HepG2 (cell line): ENCODE results near the gene DNAJA3. TPM values are rescaled to one million over a fixed set of nuclear protein-coding genes. Genes with fewer than 3 reads are reported as not detected.

Experiments
- ATAD3A ChIP-seq: sonication (generic); formaldehyde crosslinking; IDR thresholded peaks from 2 replicates; pipeline ENCODE4 v1.4.0; 2020; ENCODE audit warnings: missing genetic modification reagents
- CCAR2 ChIP-seq: fragments of 200-400 bp; formaldehyde crosslinking; optimal IDR thresholded peaks from 2 replicates; pipeline ENCODE3; 2018; ENCODE audit warnings: low read depth, mild to moderate bottlenecking, low read length, moderate library complexity
- HINFP ChIP-seq: sonication (generic); formaldehyde crosslinking; IDR thresholded peaks from 2 replicates; pipeline ENCODE4 v1.4.0; 2020; ENCODE audit warnings: low read depth, mild to moderate bottlenecking, missing genetic modification reagents
- KAT8 ChIP-seq: IDR thresholded peaks from 2 replicates; pipeline ENCODE4 v1.6.1; 2016; ENCODE audit warnings: missing genetic modification reagents, missing compliant biosample characterization
- NFYC ChIP-seq: IDR thresholded peaks from 2 replicates; pipeline ENCODE4 v1.6.1; 2016; ENCODE audit warnings: missing genetic modification reagents, missing compliant biosample characterization
- SMAD1 ChIP-seq: sonication (generic); formaldehyde crosslinking; IDR thresholded peaks from 2 replicates; pipeline ENCODE4 v1.4.0; 2020; ENCODE audit warnings: missing genetic modification reagents, low read depth, mild to moderate bottlenecking, borderline replicate concordance
- SP140L ChIP-seq: sonication (generic); formaldehyde crosslinking; IDR thresholded peaks from 2 replicates; pipeline ENCODE4 v1.4.0; 2020; ENCODE audit warnings: missing genetic modification reagents, borderline replicate concordance
- THYN1 ChIP-seq: sonication (generic); formaldehyde crosslinking; IDR thresholded peaks from 2 replicates; pipeline ENCODE4 v1.8.1; 2023; ENCODE audit warnings: low read depth, mild to moderate bottlenecking, moderate library complexity, missing genetic modification reagents, borderline replicate concordance
- ZBTB38 ChIP-seq: sonication (generic); formaldehyde crosslinking; IDR thresholded peaks from 2 replicates; pipeline ENCODE4 v1.5.1; 2020; ENCODE audit warnings: mild to moderate bottlenecking, missing genetic modification reagents
- ZNF256 ChIP-seq: sonication (generic); formaldehyde crosslinking; conservative IDR thresholded peaks from 2 replicates; pipeline ENCODE4 v1.4.0; 2020; ENCODE audit warnings: missing genetic modification reagents
- ZNF550 ChIP-seq: sonication (generic); formaldehyde crosslinking; IDR thresholded peaks from 2 replicates; pipeline ENCODE4 v1.4.0; 2020; ENCODE audit warnings: mild to moderate bottlenecking, missing genetic modification reagents, borderline replicate concordance
- polyA plus RNA-seq, 8 experiments: library from polyadenylated mRNA; depleted of rRNA in 3 of 8; stranded (reverse) in 7 of 8; unstranded in 1 of 8; fragments of >200 nt; fragmentation: Illumina TruSeq in 4 of 8; extraction: Trizol in 4 of 8; gene quantifications; 2 replicates each; pipeline versions ENCODE4 v1.2.1 to v1.2.3, GENCODE V29; 2011 to 2016; ENCODE audit warnings: low read depth in 4 of 8, missing spikeins in 1 of 8, mixed read lengths in 1 of 8; ENCODE audit not compliant: insufficient read depth in 1 of 8
- total RNA-seq, 5 experiments: library from RNA; depleted of rRNA; stranded (reverse); fragments of >200 nt; fragmentation: Illumina TruSeq; extraction: Trizol; gene quantifications; 2 replicates each; pipeline ENCODE4 v1.2.3, GENCODE V29; 2016; ENCODE audit warnings: low read depth in 1 of 5

Gene DNAJA3
- total and polyA plus RNA-seq, 2 of the 13 experiments (the other 11 are each of a cell fraction or from before 2014, with no cell fraction given) = 77.0 to 83.3 TPM

- TF ChIP-seq CCAR2 = no peak
- no peak for TF ChIP-seq NFYC
- 0 out of 2 replicates have a peak, but pooled peaks have one; percentile 40 for TF ChIP-seq SP140L (CRISPR knock-in tag)
- TF ChIP-seq ZNF550 (CRISPR knock-in tag) = no peak; the same call in 1 of the 2 replicates
- peak; percentile 56; the same call in 1 of the 2 replicates for TF ChIP-seq ZBTB38 (CRISPR knock-in tag)
- no peak; the same call in 1 of the 2 replicates for TF ChIP-seq ZNF256 (CRISPR knock-in tag)
- no peak for TF ChIP-seq SMAD1 (CRISPR knock-in tag)
- TF ChIP-seq HINFP = no peak; the same call in 1 of the 2 replicates
- peak; percentile 35; the same call in 1 of the 2 replicates for TF ChIP-seq KAT8 (CRISPR knock-in tag)
- 0 out of 2 replicates have a peak, but pooled peaks have one; percentile 85 for TF ChIP-seq THYN1 (CRISPR knock-in tag)
- no peak for TF ChIP-seq ATAD3A
- TF ChIP-seq, all 625 proteins: peak for 243
Measured at GRCh38 chr16:4426021-4426684, 485 bp downstream of the DNAJA3 start (continued).
